Cardiac muscle cell (in vitro differentiated cells and primary cell): Measurements from ENCODE around the gene CDK8. TPM values are rescaled to one million over a fixed set of nuclear protein-coding genes. Genes with fewer than 3 reads are reported as not detected.
A peak's percentile ranks its signal among the peaks of the same experiment; 100 is the strongest.

Source experiments
- DNase-seq, 2 donors: peaks; one replicate each; pipeline versions ENCODE4 v3.0.0 to v3.0.0-alpha.2; 2010 to 2017; ENCODE audit warnings: low read depth in 1 of 2, low spot score in 1 of 2
- H3K27ac ChIP-seq: fragments of 200-600 bp; sonication (generic); 2 replicates; pipeline ENCODE4 v1.5.1; 2016
- H3K27me3 ChIP-seq: fragments of 200-600 bp; sonication (generic); 2 replicates; pipeline ENCODE4 v1.6.0; 2016; ENCODE audit warnings: control low read depth
- H3K36me3 ChIP-seq: fragments of 200-600 bp; sonication (generic); 2 replicates; pipeline ENCODE4 v1.5.1; 2016; ENCODE audit warnings: control low read depth
- H3K4me1 ChIP-seq: fragments of 200-600 bp; sonication (generic); 2 replicates; pipeline ENCODE4 v1.8.1; 2017; ENCODE audit warnings: low read depth, mild to moderate bottlenecking, mixed run types
- H3K4me3 ChIP-seq: fragments of 200-600 bp; sonication (generic); 2 replicates; pipeline ENCODE4 v1.5.1; 2016; ENCODE audit warnings: mild to moderate bottlenecking
- H3K9me3 ChIP-seq: fragments of 200-600 bp; sonication (generic); 2 replicates; pipeline ENCODE4 v1.5.1; 2017; ENCODE audit warnings: low read depth, mild to moderate bottlenecking, control low read depth
- CTCF ChIP-seq: IDR thresholded peaks from 2 replicates; pipeline ENCODE4 v1.5.1; 2012; ENCODE audit warnings: low read depth, mild to moderate bottlenecking, low read length
- polyA plus RNA-seq: library from polyadenylated mRNA; unstranded; fragments of >200 nt; fragmentation: Nextera tagmentation; extraction: Ambion mirVana; gene quantifications from 2 replicates; pipeline ENCODE4 v1.2.1, GENCODE V29; 2016
- total RNA-seq: library from RNA; depleted of rRNA; stranded (reverse); fragments of >200 nt; gene quantifications from 2 replicates; pipeline ENCODE4 v1.2.3, GENCODE V29; 2016

CDK8 gene
- total and polyA plus RNA-seq, 2 experiments from 2014 or later: 19.8 to 26.7 TPM

GRCh38 chr13:26225896-26226617 lies 27.9 kb upstream of the CDK8 start:
- Histone ChIP-seq H3K4me3 (no peak overlapping the region), H3K27me3 (no peaks in the 10 kb centered on the region), H3K27ac (no peak overlapping the region), H3K4me1 (peaks cover 17% of the 10 kb centered on the region), H3K9me3 (no peaks in the 10 kb centered on the region), H3K36me3 (no peaks in the 10 kb centered on the region)
- no peak for TF ChIP-seq CTCF
- DNase-seq: no peak

GRCh38 chr13:26227166-26227971 lies 26.6 kb upstream of the CDK8 start:
- Histone ChIP-seq H3K27ac (no peak overlapping the region), H3K4me1 (peaks cover 20% of the 10 kb centered on the region), H3K4me3 (no peak overlapping the region), H3K27me3 (no peaks in the 10 kb centered on the region), H3K9me3 (no peaks in the 10 kb centered on the region), H3K36me3 (no peaks in the 10 kb centered on the region)
- DNase-seq: no peak
- TF ChIP-seq CTCF: no peak

- H3K4me1 ChIP-seq: peaks cover 15% of the 10 kb centered on the region
- DNase-seq: no peak
- no peak overlapping the region for H3K4me3 ChIP-seq
- H3K27ac ChIP-seq: no peak overlapping the region
- TF ChIP-seq CTCF: no peak
- no peaks in the 10 kb centered on the region for H3K9me3 ChIP-seq
- H3K36me3 ChIP-seq: no peaks in the 10 kb centered on the region
- H3K27me3 ChIP-seq: no peaks in the 10 kb centered on the region
Measured at GRCh38 chr13:26228096-26228495, 25.8 kb upstream of the CDK8 start.

GRCh38 chr13:26229080-26229615 lies 24.8 kb upstream of the CDK8 start:
- Histone ChIP-seq H3K27me3 (no peaks in the 10 kb centered on the region), H3K4me3 (no peak overlapping the region), H3K27ac (no peak overlapping the region), H3K9me3 (no peaks in the 10 kb centered on the region), H3K36me3 (no peaks in the 10 kb centered on the region), H3K4me1 (peaks cover 13% of the 10 kb centered on the region)
- no peak for TF ChIP-seq CTCF
- no peak for DNase-seq

GRCh38 chr13:26230703-26231102 lies 23.2 kb upstream of the CDK8 start:
- H3K36me3 ChIP-seq: no peaks in the 10 kb centered on the region
- peak in 1 of 2 donors; percentile 56 for DNase-seq
- no peaks in the 10 kb centered on the region for H3K27me3 ChIP-seq
- TF ChIP-seq CTCF: no peak
- peaks cover 13% of the 10 kb centered on the region for H3K4me1 ChIP-seq
- no peak overlapping the region for H3K27ac ChIP-seq
- H3K4me3 ChIP-seq: no peak overlapping the region
- H3K9me3 ChIP-seq: no peaks in the 10 kb centered on the region
